Glutamatergic neuron (in vitro differentiated cells): Measurements from ENCODE around the gene SLC16A5. TPM values are rescaled to one million over a fixed set of nuclear protein-coding genes. Genes with fewer than 3 reads are reported as not detected.
"Not testable (repeated sequence)": the region's sequence is repeated elsewhere in the genome, so short reads cannot be mapped to it uniquely, and the experiment has no call there.

Experiments
- DNase-seq: peaks from one replicate; pipeline ENCODE4 v3.0.0; 2022
- H3K27ac Mint-ChIP-seq: one replicate; pipeline ENCODE4 v1.8.0; 2020; ENCODE audit warnings: mild to moderate bottlenecking, mixed read lengths, inconsistent platforms; ENCODE audit not compliant: unreplicated experiment
- H3K27me3 Mint-ChIP-seq: one replicate; pipeline ENCODE4 v1.8.0; 2020; ENCODE audit warnings: mild to moderate bottlenecking, moderate library complexity, mixed read lengths, inconsistent platforms; ENCODE audit not compliant: unreplicated experiment
- H3K36me3 Mint-ChIP-seq: one replicate; pipeline ENCODE4 v1.8.0; 2020; ENCODE audit warnings: mild to moderate bottlenecking, mixed read lengths, inconsistent platforms; ENCODE audit not compliant: unreplicated experiment
- H3K4me1 Mint-ChIP-seq: one replicate; pipeline ENCODE4 v1.8.0; 2020; ENCODE audit warnings: mild to moderate bottlenecking, low read depth, mixed read lengths, inconsistent platforms; ENCODE audit not compliant: unreplicated experiment
- H3K4me3 Mint-ChIP-seq: one replicate; pipeline ENCODE4 v1.8.0; 2020; ENCODE audit warnings: mild to moderate bottlenecking, mixed read lengths, inconsistent platforms; ENCODE audit not compliant: unreplicated experiment
- H3K9me3 Mint-ChIP-seq: one replicate; pipeline ENCODE4 v1.8.0; 2020; ENCODE audit warnings: mild to moderate bottlenecking, moderate library complexity, mixed read lengths, inconsistent platforms; ENCODE audit not compliant: unreplicated experiment
- total RNA-seq: library from RNA; stranded (reverse); fragmentation: NEBNext Ultra II Directional; extraction: Animal tissue kit (Norgen Biotek cat#: 25700); gene quantifications from one replicate; pipeline ENCODE4 v1.2.1, GENCODE V29; 2021; ENCODE audit not compliant: unreplicated experiment
- TF ChIP-seq, protein P1 (sequence below): fragments of 200-600 bp; sonication (generic); IDR thresholded peaks from one replicate; pipeline ENCODE4 v1.5.0; 2021; ENCODE audit not compliant: partially characterized antibody, unreplicated experiment

The SLC16A5 gene
- total RNA-seq, 1 donor from 2014 or later, result 1.1 TPM

DNA sequence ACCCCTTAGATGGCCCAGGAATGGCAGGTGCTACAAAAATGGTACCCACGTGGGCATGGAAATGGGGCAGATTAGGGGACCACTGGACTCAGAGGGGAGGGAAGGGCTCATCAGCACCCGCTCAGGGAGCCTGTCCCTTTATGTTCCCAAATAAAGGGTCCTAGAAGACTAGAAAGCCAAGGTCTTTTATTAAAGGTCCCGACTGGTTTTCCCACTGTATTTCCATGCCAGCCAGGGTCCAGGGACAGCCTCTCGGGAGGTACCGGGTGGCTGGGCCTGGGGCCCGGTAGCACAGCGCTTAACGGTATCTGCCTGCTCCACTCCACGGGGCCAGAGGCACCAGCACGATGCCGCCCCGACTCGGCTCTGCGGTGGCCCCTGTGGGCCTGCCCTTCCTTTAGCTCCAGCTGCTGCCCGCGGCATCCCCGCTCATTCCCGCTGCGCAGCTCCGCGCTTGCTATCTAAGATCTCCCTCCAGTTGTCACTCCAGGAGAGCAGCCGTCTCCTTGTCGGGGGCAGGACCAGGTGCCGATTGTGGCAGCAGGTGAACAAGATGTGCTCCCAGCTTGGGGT is 42.4 kb downstream of the SLC16A5 start:
- H3K4me1 Mint-ChIP-seq, result peaks cover 11% of the 10 kb centered on the region
- peaks cover 15% of the 10 kb centered on the region for H3K9me3 Mint-ChIP-seq
- peak overlapping the region; percentile 93 for H3K4me3 Mint-ChIP-seq
- no peaks in the 10 kb centered on the region for H3K36me3 Mint-ChIP-seq
- no peak for DNase-seq
- H3K27ac Mint-ChIP-seq, result peak overlapping the region; percentile 96
- TF ChIP-seq, protein P1, sequence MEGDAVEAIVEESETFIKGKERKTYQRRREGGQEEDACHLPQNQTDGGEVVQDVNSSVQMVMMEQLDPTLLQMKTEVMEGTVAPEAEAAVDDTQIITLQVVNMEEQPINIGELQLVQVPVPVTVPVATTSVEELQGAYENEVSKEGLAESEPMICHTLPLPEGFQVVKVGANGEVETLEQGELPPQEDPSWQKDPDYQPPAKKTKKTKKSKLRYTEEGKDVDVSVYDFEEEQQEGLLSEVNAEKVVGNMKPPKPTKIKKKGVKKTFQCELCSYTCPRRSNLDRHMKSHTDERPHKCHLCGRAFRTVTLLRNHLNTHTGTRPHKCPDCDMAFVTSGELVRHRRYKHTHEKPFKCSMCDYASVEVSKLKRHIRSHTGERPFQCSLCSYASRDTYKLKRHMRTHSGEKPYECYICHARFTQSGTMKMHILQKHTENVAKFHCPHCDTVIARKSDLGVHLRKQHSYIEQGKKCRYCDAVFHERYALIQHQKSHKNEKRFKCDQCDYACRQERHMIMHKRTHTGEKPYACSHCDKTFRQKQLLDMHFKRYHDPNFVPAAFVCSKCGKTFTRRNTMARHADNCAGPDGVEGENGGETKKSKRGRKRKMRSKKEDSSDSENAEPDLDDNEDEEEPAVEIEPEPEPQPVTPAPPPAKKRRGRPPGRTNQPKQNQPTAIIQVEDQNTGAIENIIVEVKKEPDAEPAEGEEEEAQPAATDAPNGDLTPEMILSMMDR, result no peak
- peaks cover 11% of the 10 kb centered on the region for H3K27me3 Mint-ChIP-seq

DNA sequence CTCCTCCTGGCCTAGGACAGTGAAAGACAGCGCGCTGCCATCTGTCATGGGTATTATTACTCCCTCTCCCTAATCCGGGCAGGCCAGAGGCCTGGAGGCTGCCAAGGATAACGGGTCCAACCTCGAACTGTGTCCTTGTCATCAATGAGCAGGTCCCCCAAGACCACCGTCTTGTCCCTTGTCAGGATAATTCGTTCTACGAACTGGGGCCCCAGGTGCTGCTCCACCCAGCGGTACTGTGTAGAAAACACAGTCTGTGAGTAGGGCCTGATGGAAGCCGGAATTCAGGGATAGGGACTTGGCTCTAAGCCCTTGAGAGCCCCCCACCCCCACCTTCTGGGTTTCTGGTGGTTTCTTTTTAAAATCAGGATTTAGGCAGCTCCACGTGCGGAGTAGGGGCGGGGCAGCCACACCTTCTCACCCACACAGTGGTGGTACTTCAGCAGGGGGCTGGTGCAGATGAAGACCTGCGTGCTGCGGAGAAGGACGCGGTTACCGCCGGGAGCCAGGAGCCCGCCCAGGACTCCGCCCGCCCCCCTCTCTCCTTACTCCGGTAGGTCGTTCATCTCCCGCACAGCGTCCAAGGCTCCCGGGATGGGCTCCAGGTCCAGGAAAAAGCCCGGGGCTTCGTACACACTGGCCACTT is 43.0 kb downstream of the SLC16A5 start:
- Mint-ChIP-seq H3K4me3 (peak overlapping the region; percentile 93), H3K27ac (peak overlapping the region; percentile 96), H3K4me1 (peaks cover 11% of the 10 kb centered on the region), H3K27me3 (peaks cover 13% of the 10 kb centered on the region), H3K36me3 (no peaks in the 10 kb centered on the region), H3K9me3 (peaks cover 16% of the 10 kb centered on the region)
- DNase-seq, result peak; percentile 70
- TF ChIP-seq, protein P1, result peak; percentile 25

DNA sequence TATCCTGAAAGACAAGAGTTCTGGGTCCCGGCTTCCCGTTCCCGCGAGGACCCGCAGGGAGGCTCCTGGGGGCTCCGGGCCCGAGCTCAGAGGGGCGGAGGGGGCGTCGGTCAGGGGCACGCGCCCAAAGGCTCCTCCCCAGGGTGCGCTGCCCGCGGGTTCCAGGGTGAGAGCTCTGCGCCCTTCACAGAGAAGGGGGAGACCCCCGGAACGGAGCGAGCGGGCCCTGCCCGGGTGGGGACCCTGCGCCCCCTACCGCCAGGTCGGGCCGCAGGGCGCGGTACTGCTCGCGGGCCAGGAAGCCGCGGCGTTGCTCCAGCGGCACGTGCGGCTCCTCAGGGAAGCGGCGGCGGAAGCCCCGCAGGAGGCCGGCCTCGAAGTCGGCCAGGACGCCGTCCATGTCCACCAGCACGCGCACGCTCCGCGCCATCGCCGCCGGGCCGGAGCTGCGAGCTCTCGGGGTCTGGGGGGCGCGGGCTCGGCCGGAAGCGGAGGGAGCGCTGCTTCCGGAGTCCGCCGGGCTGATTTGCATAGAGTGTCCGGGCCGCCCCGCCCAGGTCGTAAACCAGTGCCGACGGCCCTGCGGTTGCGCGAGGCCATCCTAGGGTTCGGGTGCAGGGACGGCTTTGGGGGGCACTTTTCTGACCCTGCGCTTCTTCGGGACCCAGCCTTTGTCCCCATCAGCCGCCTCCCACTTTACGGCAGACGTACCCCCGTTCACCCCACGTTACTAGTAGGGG is 43.7 kb downstream of the SLC16A5 start, which contains the start of gene NT5C:
Gene NT5C (minus strand): TSS at position 465 of the 740 bp plus-strand sequence. CDS start 35 bp downstream, at position 430.
- peak within 1 kb of the TSS; percentile 93 for H3K4me3 Mint-ChIP-seq
- H3K4me1 Mint-ChIP-seq, result peaks cover 11% of the 10 kb centered on the region
- peaks cover 16% of the 10 kb centered on the region for H3K9me3 Mint-ChIP-seq
- TF ChIP-seq, protein P1, result peak; percentile 71
- DNase-seq, result peak; percentile 90
- H3K27ac Mint-ChIP-seq, result peak within 1 kb of the TSS; percentile 96
- no peaks in the 10 kb centered on the region for H3K36me3 Mint-ChIP-seq
- peaks cover 14% of the 10 kb centered on the region for H3K27me3 Mint-ChIP-seq

DNA sequence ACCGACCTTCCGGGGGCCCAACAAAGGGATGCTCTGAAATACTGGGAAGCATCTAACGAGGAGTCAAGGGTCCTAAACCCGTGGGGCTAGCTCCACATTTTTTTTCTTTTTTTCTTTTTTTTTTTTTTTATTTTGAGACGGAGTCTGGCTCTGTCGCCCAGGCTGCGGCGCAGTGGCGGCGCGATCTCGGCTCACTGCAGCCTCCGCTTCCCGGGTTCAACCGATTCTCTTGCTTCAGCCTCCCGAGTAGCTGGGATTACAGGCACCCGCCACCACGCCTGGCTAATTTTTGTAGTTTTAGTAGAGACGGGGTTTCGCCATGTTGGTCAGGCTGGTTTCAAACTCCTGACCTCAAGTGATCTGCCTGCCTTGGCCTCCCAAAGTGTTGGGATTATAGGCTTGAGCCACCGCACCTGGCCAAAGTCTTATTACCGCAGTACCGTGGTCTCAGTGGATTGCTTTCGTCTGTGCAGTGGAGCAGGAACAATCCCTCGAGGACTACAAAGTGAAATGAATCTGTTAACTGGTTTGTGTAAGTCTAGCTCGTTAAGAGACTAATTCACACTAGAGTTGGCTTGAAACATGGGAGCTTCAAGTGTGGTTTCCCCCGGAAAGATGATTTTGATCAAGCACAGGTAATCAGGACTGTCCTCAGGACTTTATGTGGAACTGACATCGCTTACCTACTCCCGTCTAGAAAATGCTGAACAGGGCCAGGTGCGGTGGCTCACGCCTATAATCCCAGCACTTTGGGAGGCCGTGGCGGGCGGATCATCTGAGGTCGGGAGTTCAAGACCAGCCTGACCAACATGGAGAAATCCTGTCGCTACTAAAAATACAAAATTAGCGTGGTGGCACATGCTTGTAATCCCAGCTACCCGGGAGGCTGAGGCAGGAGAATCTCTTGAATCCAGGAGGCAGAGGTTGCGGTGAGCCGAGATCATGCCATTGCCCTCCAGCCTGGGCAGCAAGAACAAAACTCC is 44.6 kb downstream of the SLC16A5 start:
- Mint-ChIP-seq H3K27ac (peak overlapping the region; percentile 87), H3K9me3 (peaks cover 20% of the 10 kb centered on the region), H3K4me3 (peak overlapping the region; percentile 85), H3K4me1 (peaks cover 11% of the 10 kb centered on the region), H3K27me3 (peaks cover 16% of the 10 kb centered on the region)
- H3K36me3 Mint-ChIP-seq, DNase-seq: not testable (repeated sequence)

DNA sequence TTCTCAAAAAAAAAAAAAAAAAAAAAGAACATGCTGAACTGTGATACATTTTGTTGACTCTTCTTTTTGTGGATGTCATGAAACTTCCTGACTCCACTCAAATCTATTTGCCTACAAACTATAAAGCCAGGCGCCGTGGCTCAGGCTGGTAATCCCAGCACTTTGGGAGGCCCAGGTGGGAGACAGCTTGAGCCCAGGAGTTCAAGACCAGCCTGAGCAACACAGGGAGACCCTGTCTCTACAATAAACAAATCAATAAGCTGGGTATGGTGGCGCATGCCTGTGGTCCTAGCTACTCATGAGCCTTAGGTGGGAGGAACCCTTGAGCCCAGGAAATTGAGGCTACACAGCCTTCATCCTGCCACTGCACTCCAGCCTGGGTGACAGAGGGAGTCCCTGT is 45.2 kb downstream of the SLC16A5 start:
- Mint-ChIP-seq H3K27me3 (peaks cover 16% of the 10 kb centered on the region), H3K4me1 (peaks cover 11% of the 10 kb centered on the region), H3K27ac (no peak overlapping the region), H3K36me3 (no peaks in the 10 kb centered on the region), H3K4me3 (no peak overlapping the region), H3K9me3 (peaks cover 20% of the 10 kb centered on the region)
- no peak for DNase-seq
- TF ChIP-seq, protein P1, result no peak

DNA sequence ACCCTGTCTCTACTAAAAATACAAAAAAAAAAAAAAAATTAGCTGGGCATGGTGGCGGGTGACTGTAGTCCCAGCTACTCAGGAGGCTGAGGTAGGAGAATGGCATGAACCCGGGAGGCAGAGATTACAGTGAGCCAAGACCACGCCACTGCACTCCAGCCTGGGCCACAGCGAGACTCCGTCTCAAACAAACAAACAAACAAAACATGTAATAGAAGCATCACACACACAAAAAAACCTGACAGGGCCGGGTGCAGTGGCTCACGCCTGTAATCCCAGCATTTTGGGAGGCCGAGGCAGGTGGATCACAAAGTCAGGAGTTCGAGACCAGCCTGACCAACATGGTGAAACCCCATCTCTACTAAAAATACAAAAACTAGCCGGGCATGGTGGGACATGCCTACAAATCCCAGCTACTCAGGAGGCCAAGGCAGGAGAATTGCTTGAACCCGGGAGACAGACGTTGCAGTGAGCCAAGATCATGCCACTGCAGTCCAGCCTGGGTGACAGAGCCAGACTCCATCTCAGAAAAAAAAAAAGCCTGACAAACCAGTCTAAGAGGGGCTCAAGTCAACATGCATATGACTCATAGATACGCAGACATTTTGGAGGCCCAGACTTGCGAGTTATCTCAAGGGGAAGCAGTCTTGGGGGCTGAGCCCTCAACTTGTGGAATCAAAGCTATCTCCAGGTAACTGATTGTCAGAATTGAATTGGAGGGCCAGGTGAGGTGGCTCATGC is 46.0 kb downstream of the SLC16A5 start:
- Mint-ChIP-seq H3K4me1 (peaks cover 11% of the 10 kb centered on the region), H3K9me3 (peaks cover 18% of the 10 kb centered on the region), H3K27me3 (peaks cover 16% of the 10 kb centered on the region)
- H3K27ac Mint-ChIP-seq, H3K4me3 Mint-ChIP-seq, H3K36me3 Mint-ChIP-seq, DNase-seq: not testable (repeated sequence)
